CD14-positive monocyte (primary cell): ENCODE data around the gene ERLIN1. TPM values are rescaled to one million over a fixed set of nuclear protein-coding genes. Genes with fewer than 3 reads are reported as not detected.

ENCODE experiments used
- DNase-seq, 3 donors: peaks; one replicate each; pipeline ENCODE4 v3.0.0-alpha.2; 2011 to 2022
- H2AFZ ChIP-seq: 2 replicates; pipeline ENCODE4 v1.6.0; 2012; ENCODE audit warnings: mild to moderate bottlenecking, low read depth, low read length, inconsistent platforms; ENCODE audit not compliant: insufficient read depth, poor library complexity, severe bottlenecking
- H3K27ac ChIP-seq, 2 donors: 1 replicate in 1 of 2; 2 replicates in 1 of 2; pipeline ENCODE4 v1.5.1; 2012 to 2013; ENCODE audit warnings: low read length in 2 of 2, control low read depth in 1 of 2, inconsistent platforms in 1 of 2, low read depth in 1 of 2, mild to moderate bottlenecking in 1 of 2
- H3K27me3 ChIP-seq, 2 donors: one replicate each; pipeline versions ENCODE4 v1.6.0 to v1.6.1; 2011 to 2013; ENCODE audit warnings: low read length in 2 of 2; ENCODE audit not compliant: control insufficient read depth in 2 of 2, insufficient read depth in 2 of 2
- H3K36me3 ChIP-seq, 2 donors: replicated peaks in 1 of 2; 1 replicate in 1 of 2; 2 replicates in 1 of 2; pipeline versions ENCODE4 v1.5.1 to v1.6.1; 2012 to 2013; ENCODE audit warnings: low read length in 2 of 2, control low read depth in 1 of 2, inconsistent platforms in 1 of 2, mild to moderate bottlenecking in 1 of 2; ENCODE audit not compliant: insufficient read depth in 2 of 2, control insufficient read depth in 1 of 2
- H3K4me1 ChIP-seq, 2 donors: 1 replicate in 1 of 2; 2 replicates in 1 of 2; pipeline versions ENCODE4 v1.5.1 to v1.6.1; 2012 to 2013; ENCODE audit warnings: low read length in 2 of 2, control low read depth in 1 of 2, inconsistent platforms in 1 of 2, mild to moderate bottlenecking in 1 of 2, moderate library complexity in 1 of 2; ENCODE audit not compliant: insufficient read depth in 2 of 2, control insufficient read depth in 1 of 2
- H3K4me2 ChIP-seq: replicated peaks from 2 replicates; pipeline ENCODE3; 2012; ENCODE audit warnings: low read length, moderate library complexity, mild to moderate bottlenecking; ENCODE audit not compliant: poor library complexity, severe bottlenecking; ENCODE audit errors: extremely low read depth
- H3K4me3 ChIP-seq, 3 experiments: fragments of 200-600 bp in 1 of 3; sonication (generic) in 1 of 3; replicated peaks in 1 of 3; 1 replicate in 2 of 3; 2 replicates in 1 of 3; pipeline ENCODE4 v1.5.1; 2011 to 2013; ENCODE audit warnings: low read length in 3 of 3, mild to moderate bottlenecking in 3 of 3, control low read depth in 2 of 3, low read depth in 2 of 3, inconsistent platforms in 1 of 3, moderate library complexity in 1 of 3
- H3K79me2 ChIP-seq: 2 replicates; pipeline ENCODE4 v1.6.0; 2012; ENCODE audit warnings: mild to moderate bottlenecking, control low read depth, inconsistent platforms, low read length, moderate library complexity; ENCODE audit not compliant: insufficient read depth
- H3K9ac ChIP-seq: 2 replicates; pipeline ENCODE4 v1.6.0; 2017; ENCODE audit warnings: low read length, mild to moderate bottlenecking; ENCODE audit not compliant: insufficient read depth, poor library complexity, severe bottlenecking
- H3K9me3 ChIP-seq, 2 donors: replicated peaks in 1 of 2; 1 replicate in 1 of 2; 2 replicates in 1 of 2; pipeline versions ENCODE4 v1.5.1 to v1.6.1; 2012 to 2013; ENCODE audit warnings: low read length in 2 of 2, control low read depth in 1 of 2; ENCODE audit not compliant: control insufficient read depth in 1 of 2, insufficient read depth in 1 of 2
- H4K20me1 ChIP-seq: 2 replicates; pipeline ENCODE4 v1.6.0; 2012; ENCODE audit warnings: mild to moderate bottlenecking, low read length, control low read depth, moderate library complexity; ENCODE audit not compliant: insufficient read depth
- H3K27ac Mint-ChIP-seq, 7 donors: one replicate each; pipeline ENCODE4 v1.8.0; 2020; ENCODE audit warnings: mild to moderate bottlenecking in 7 of 7, mixed read lengths in 7 of 7, moderate library complexity in 6 of 7, inconsistent platforms in 2 of 7
- H3K27me3 Mint-ChIP-seq, 3 donors: one replicate each; pipeline ENCODE4 v1.8.0; 2021 to 2022; ENCODE audit warnings: low read depth in 3 of 3, mild to moderate bottlenecking in 3 of 3, mixed read lengths in 3 of 3, moderate library complexity in 3 of 3, inconsistent platforms in 1 of 3
- H3K36me3 Mint-ChIP-seq, 2 donors: one replicate each; pipeline ENCODE4 v1.8.0; 2020; ENCODE audit warnings: mixed read lengths in 2 of 2, inconsistent platforms in 1 of 2, mild to moderate bottlenecking in 1 of 2
- H3K4me1 Mint-ChIP-seq: one replicate; pipeline ENCODE4 v1.8.0; 2020; ENCODE audit warnings: mild to moderate bottlenecking, mixed read lengths
- H3K4me3 Mint-ChIP-seq, 2 donors: one replicate each; pipeline ENCODE4 v1.8.0; 2020; ENCODE audit warnings: mild to moderate bottlenecking in 2 of 2, mixed read lengths in 2 of 2, moderate library complexity in 1 of 2
- H3K9me3 Mint-ChIP-seq, 7 donors: one replicate each; pipeline ENCODE4 v1.8.0; 2020 to 2022; ENCODE audit warnings: mixed read lengths in 7 of 7, mild to moderate bottlenecking in 6 of 7, moderate library complexity in 6 of 7, inconsistent platforms in 2 of 7
- WGBS: methylation state at CpG from one replicate; pipeline ENCODE4 v1.1.5; 2013; ENCODE audit warnings: missing lambda C conversion rate; ENCODE audit not compliant: insufficient coverage; 5-methylcytosine and 5-hydroxymethylcytosine counted together
- intact Hi-C, 2 donors: fragments of 100-400 bp; cut with micrococcal nuclease; formaldehyde crosslinking; loops; one replicate each; pipeline versions ENCODE4 v1.15.0 to v1.15.1; 2023
- polyA plus RNA-seq, 3 donors: library from polyadenylated mRNA; depleted of rRNA in 1 of 3; unstranded in 2 of 3; stranded (reverse) in 1 of 3; fragments of 300-500 nt in 2 of 3; fragments of >200 nt in 1 of 3; fragmentation: Illumina TruSeq in 2 of 3; gene quantifications; 1 replicate in 2 of 3; 2 replicates in 1 of 3; pipeline ENCODE4 v1.2.3, GENCODE V29; 2012 to 2021
- TF ChIP-seq, protein P1 (sequence below): fragments of 200-600 bp; IDR thresholded peaks from one replicate; pipeline ENCODE4 v1.8.0; 2022; ENCODE audit warnings: antibody characterized with exemption, mild to moderate bottlenecking

The ERLIN1 gene
- polyA plus RNA-seq, 3 donors: 14.5 to 31.4 (median 18.7) TPM

DNA sequence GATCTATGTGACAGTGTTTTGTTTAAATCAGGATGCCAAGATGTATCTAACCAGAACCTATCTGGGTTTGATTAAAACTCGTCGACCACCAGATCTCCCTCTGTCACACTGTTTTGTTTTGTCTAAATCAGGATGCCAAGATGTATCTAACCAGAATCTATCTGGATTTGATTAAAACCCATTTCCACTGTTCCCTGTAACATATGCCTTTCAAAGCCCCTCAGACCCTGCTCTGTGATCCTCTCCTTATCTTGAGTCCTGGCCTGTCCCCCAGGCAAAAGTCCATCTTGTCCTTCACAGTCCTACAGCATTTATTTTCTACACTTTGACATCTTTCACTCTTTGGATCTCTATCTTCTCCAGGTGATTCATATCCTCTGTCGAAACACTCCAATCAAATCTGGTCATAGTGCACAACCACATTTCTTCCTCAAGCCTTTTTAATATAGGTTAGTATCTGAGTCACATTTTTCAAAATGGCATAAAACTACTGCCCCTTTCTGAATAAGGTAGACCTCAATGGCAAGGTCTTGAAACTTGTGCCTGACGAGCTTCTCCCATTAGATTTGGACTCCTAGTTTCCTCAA lies 32.5 kb downstream of the ERLIN1 start:
- Mint-ChIP-seq H3K27ac (peak overlapping the region in 2 of 7 donors; percentile 21 to 44), H3K27me3 (no peaks in the 10 kb centered on the region), H3K4me1 (peaks cover 9% of the 10 kb centered on the region), H3K36me3 (peaks cover 80 to 93% of the 10 kb centered on the region in 2 donors), H3K4me3 (no peak overlapping the region), H3K9me3 (no peaks in the 10 kb centered on the region)
- Histone ChIP-seq H2AFZ (no peak overlapping the region), H3K4me2 (no peak overlapping the region), H3K27ac (peak overlapping the region in 1 of 2 donors; percentile 3), H3K9me3 (no peaks in the 10 kb centered on the region), H3K4me1 (peaks cover 0 to 6% of the 10 kb centered on the region in 2 donors), H3K79me2 (peaks cover 27% of the 10 kb centered on the region), H3K36me3 (peaks cover 86 to 96% of the 10 kb centered on the region in 2 donors), H3K27me3 (no peaks in the 10 kb centered on the region), H3K9ac (no peak overlapping the region), H4K20me1 (peaks cover 19% of the 10 kb centered on the region), H3K4me3 (no peak overlapping the region)
- no peak for DNase-seq
- intact Hi-C loops: no loop called here
- 100% methylated on average over 2 of the region's 4 CpGs for WGBS
- TF ChIP-seq, protein P1, sequence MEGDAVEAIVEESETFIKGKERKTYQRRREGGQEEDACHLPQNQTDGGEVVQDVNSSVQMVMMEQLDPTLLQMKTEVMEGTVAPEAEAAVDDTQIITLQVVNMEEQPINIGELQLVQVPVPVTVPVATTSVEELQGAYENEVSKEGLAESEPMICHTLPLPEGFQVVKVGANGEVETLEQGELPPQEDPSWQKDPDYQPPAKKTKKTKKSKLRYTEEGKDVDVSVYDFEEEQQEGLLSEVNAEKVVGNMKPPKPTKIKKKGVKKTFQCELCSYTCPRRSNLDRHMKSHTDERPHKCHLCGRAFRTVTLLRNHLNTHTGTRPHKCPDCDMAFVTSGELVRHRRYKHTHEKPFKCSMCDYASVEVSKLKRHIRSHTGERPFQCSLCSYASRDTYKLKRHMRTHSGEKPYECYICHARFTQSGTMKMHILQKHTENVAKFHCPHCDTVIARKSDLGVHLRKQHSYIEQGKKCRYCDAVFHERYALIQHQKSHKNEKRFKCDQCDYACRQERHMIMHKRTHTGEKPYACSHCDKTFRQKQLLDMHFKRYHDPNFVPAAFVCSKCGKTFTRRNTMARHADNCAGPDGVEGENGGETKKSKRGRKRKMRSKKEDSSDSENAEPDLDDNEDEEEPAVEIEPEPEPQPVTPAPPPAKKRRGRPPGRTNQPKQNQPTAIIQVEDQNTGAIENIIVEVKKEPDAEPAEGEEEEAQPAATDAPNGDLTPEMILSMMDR: no peak

DNA sequence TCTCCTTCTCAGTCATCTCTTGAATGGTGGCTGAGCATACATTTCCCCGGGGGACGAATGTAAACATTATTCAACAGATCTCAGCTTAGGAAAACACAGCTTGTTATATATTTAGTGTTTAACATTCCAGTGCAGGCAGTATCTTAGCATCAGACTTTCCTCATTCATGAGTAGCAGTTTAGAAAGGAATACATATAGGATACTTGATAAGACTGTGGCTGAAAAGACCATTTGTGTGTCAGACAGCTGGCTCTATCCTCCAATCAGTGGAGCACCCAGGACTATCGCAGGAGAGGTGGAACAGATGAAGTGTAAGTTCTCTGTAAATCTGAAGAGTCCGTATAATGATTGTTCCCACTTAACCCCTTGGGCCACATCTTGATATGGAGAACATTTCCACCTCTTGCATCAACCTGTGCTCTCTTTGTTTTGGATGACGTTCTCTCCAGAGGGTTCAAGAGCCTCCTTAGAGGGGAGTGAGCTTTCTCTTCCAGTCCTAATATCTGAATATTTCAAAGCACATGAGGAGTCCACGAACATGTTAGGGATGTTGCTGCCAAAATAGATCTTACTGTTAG lies 34.0 kb downstream of the ERLIN1 start:
- Histone ChIP-seq H3K27me3 (no peaks in the 10 kb centered on the region), H4K20me1 (peaks cover 7% of the 10 kb centered on the region), H3K4me1 (peaks cover 0 to 6% of the 10 kb centered on the region in 2 donors), H2AFZ (no peak overlapping the region), H3K79me2 (peaks cover 12% of the 10 kb centered on the region), H3K4me3 (no peak overlapping the region), H3K9me3 (no peaks in the 10 kb centered on the region), H3K9ac (no peak overlapping the region), H3K4me2 (no peak overlapping the region), H3K27ac (no peak overlapping the region), H3K36me3 (peaks cover 71 to 81% of the 10 kb centered on the region in 2 donors)
- Mint-ChIP-seq H3K4me1 (peaks cover 9% of the 10 kb centered on the region), H3K36me3 (peaks cover 65 to 78% of the 10 kb centered on the region in 2 donors), H3K27ac (peak overlapping the region in 3 of 7 donors; percentile 1 to 13 (median 7)), H3K9me3 (no peaks in the 10 kb centered on the region), H3K4me3 (no peak overlapping the region), H3K27me3 (no peaks in the 10 kb centered on the region)
- DNase-seq: no peak
- WGBS: no CpG with 5 or more reads among the region's 6 CpGs
- intact Hi-C loops: no loop called here
- TF ChIP-seq, protein P1: no peak
